Measurements from ENCODE around the gene CAVIN4.

The CAVIN4 gene, protein sequence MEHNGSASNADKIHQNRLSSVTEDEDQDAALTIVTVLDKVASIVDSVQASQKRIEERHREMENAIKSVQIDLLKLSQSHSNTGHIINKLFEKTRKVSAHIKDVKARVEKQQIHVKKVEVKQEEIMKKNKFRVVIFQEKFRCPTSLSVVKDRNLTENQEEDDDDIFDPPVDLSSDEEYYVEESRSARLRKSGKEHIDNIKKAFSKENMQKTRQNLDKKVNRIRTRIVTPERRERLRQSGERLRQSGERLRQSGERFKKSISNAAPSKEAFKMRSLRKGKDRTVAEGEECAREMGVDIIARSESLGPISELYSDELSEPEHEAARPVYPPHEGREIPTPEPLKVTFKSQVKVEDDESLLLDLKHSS

GRCh38 chr9:100577776-100578448, at the start of gene CAVIN4:
CAVIN4 (plus strand) TSS chr9:100578079; CDS start chr9:100578144, 65 bp downstream.
- no peak for DNase-seq

- no peak for DNase-seq
Observed at GRCh38 chr9:100534401-100534800, 43.5 kb upstream of the CAVIN4 start.

DNA sequence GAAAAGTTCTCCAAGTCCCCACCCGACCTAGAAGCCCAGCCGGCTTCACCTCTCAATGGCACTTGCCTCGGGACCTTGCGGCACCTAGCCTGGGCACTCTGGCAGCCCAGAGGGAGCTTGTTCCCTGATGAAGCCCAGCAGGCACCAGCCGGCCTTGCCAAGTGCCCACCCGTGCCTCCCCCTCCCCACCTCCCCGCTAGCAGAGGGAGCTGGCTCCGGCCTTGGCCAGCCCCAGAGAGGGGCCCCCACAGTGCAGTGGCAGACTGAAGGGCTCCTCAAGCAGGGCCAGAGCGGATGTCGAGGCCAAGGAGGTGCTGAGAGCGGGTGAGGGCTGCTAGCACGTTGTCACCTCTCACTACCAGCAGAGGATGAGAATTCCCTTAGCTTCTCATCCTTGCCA, 37.6 kb upstream of the CAVIN4 start:
- DNase-seq: no peak

DNA sequence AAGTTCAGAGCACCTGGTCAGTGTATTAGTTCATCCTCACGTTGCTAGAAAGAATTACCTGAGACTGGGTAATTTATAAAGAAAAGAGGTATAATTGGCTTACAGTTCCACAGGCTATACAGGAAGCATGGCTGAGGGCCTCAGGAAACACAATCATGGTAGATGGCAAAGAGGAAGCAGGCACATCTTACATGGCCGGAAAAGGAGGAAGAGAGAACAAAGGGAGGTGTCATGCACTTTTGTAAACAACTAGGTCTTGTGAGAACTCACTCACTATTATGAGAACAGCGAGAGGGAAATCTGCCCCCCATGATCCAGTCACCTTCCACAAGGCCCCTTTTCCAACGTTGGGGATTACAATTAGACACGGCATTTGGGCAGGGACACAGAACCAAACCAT, 28.8 kb upstream of the CAVIN4 start:
- no peak for DNase-seq

DNA sequence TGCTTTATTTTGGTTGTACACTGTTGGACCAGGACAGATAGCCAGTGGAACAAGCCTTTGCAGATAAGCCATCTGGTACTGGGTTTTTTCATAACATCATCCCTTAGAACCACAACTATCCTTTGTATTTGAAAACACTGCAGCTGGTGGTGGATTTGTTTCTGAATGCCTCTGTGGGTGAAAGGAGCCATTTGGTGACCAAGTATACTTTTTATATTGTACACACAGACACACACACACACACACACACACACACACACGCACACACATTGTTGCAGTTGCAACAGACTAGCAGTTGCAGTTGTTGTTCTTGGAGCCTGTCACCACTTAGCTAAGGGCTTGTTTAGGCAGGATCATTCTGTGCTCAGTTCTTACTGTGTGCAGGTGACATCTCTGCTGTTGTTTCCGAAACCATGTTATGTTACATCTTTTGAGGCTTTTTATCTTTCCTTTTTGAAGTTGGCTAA, 22.9 kb upstream of the CAVIN4 start:
- no peak for DNase-seq

DNA sequence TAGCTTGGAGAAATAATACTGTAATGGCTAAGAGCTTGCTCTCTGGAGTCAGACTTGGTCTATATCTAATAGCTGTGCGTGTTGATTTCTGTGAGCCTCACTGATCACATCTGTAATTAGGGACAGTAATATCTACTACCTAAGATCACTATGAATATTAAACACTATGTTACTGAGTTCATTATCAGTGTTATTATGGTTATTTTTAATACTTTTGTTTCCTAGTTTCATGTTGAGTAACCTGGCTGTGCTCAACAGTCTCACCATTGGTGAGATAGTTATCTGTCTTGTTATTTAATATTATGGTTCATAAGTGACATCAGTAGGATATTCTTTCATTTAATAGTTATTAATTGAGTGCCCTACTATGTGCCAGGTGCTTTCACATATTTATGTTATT, 22.4 kb upstream of the CAVIN4 start:
- DNase-seq: no peak

DNA sequence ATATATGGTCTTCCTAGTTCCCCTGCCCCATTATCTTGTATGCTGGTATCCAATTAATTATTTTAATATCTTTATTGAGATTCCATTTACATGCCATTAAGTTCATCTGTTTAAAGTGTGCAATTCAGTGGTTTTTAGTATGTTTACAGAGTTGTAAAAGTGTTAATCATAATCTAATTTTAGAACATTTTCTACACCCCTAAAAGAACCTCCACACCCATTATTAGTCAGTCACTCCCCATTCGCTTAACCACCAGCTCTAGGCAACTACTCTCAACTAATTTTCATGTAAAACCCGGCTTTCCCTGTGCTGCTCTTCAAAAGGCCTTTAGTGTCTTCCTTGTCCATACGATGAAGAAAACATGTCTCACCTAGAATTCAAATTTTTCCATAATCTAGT, 20.8 kb upstream of the CAVIN4 start:
- DNase-seq: no peak

DNA sequence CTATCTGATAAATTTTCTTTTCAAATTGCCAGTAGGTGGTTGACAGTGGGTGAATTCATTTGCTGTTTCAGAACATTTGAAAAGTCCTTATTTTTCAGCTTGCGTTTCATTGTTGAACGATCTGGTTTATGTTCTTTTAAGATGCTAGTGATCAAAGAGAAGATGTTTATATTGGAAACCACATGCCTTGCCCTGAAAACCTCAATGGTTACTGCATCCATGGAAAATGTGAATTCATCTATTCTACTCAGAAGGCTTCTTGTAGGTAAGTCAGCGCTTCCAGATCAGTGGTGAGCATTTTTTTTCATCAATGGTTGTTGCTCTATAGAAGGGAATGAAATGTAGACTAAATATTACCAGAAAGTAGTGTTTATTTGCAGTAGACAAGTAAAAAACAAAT, 16.6 kb upstream of the CAVIN4 start:
- no peak for DNase-seq

DNA sequence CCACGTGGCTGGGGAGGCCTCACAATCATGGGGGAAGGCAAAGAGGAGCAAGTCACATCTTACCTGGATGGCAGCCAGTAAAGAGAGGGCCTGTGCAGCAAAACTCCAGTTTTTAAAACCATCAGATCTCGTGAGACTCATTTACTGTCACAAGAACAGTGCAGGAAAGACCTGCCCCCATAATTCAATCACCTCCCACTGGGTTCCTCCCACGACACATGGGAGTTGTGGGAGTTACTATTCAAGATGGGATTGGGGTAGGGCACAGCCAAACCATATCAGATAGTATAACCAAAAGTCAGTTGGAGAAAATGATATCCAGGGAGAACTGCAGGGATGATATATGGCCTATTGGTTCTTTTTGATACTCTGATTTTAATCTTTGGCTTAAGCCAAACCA, 10.0 kb upstream of the CAVIN4 start:
- no peak for DNase-seq

DNA sequence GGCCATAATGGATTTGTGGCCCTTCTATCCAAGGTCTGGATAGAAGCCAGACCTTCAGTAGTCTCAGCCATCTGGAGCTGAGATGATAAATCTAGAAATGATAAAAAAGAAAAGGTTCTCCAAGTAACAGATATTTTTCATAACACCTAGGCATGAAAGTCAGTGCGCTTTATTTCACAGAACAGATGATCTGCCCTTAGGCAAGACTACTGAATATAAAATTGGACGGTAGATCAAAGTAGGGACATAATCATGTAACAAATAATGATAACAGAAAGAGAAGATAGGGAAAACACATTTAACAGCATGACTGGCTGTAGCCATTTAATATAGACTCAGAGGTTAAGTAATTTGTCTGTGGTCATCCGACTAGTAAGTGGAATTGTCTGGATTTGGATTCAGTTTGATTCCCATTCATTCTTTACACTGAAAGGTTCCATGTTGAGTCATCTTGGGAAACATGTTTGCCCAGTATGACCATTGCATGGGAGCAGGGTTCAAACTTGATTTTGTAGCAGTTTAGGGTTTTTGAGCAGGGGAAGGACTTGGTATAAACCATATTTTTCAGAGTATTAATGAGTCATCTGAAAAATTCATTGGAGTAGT, 4.1 kb upstream of the CAVIN4 start:
- DNase-seq: no peak

DNA sequence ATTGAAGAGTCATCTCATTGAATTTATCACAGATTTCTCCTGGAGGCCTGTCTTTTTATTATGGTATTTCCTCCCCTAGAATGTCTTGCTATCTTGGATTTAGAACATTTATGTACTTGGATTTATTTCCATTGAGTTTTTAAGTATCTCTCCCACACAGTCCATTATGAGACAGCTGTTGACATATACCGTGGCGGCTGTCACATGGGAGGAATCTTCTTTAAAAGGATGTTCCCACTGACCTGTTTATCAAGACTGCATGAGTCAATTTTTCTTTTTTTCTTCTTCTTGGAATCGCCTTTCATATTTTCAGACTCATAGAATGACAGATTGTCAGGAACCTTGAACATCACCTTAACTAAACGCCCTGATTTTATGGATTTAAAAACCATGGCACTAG, 2.9 kb upstream of the CAVIN4 start:
- DNase-seq: no peak

DNA sequence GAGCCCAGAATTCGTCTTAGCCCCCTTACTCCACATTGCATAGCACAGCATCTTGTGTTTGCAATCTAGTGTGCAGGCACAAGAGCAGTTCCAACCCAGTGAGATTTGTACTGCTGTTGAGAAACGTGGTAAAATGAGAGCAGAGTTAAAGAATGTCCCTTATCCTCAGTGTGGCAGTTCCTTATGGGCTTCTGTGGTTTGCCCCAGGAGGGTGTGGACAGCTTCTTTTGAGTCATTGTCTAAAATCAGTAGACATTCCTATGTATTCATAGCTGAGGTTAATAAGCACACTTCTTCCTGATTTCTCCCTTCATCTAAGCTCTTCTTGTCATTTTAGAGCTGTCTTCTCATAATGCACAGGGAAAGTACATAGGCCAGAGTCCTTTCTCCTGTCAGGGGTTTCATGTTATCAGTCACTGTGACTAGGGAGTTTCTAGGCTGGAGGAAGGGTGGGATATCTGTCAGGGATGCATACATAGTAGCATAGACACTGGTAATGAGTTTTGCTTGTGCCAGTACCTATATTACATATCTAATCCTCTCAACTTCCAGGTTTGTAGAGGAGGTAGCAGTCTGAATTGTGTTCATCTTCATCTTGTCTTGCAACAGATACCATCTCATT, 2.0 kb upstream of the CAVIN4 start:
- no peak for DNase-seq

DNA sequence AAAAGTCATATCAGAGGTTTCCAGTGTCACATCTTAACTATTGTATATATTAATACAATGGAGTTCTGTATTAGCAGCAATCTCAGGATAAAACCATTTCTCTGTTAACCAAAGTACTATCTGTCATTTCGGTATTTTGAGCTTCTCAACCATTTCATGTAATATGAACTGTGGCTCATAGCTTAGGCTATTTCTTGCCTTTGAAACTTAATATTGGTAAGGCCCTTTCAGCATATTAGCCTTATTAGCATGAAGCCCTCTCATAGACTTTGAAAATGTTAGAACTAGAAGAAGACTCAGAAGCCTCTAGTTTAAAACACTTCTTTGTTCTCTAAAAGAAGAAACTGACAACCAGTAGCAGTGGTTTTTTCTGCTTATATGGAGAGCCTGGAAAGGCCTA, 731 bp downstream of the CAVIN4 start:
- DNase-seq: no peak

DNA sequence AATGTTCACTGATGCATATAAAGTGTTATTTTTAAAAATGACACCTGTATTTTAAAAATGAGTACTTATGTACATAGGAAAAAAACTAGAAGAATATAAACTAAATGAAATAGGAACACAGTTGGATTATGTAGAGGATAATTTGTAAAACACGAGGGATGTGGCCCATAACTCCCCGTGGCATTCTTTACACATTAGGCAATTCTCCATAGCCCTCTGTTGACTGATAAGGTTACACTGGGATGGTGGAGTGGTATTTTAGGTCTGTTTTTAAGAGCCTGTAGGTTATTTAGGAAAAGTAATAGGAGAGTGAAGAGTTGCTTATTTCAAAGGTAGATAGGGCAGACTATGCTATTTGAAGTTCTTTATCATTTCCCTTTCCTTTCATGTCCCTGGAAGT, 1.8 kb downstream of the CAVIN4 start:
- no peak for DNase-seq

GRCh38 chr9:100580257-100580656, 2.4 kb downstream of the CAVIN4 start:
- no peak for DNase-seq

GRCh38 chr9:100581081-100581480, 3.2 kb downstream of the CAVIN4 start:
- no peak for DNase-seq

GRCh38 chr9:100581661-100582060, 3.8 kb downstream of the CAVIN4 start:
- DNase-seq: no peak

DNA sequence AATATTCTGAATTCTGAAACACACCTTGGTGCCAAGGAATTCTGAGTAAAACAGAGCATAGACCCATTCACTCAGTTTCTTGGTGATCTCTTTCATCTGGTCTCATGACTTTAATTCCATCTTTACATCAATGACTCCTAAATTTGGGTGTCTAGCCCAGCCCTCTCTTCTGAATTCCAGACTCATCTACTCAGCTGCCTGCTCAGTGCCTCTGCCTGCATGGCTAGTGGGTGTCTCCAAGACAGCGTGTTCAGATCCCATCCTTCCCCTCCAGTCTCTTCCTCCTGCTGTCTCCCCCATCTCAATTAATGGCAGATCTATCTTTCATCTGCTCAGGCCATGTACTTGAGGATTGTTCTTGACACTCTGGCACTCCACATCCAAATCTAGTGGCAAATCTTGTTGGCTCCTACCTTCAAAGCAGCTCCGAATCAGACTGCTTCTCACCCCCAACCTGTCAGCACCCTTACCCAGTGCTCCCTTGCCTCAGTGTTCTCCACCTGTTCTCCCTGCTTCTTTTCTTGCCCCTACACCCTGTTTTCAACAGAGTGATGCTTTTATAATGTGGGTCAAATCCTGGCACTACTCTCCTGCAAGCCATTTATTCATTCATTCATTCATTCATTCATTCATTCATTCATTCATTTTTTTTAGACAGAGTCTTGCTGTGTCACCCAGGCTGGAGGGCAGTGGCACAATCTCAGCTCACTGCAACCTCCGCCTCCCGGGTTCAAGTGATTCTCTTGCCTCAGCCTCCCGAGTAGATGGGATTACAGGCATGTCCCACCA, 5.3 kb downstream of the CAVIN4 start:
- no peak for DNase-seq

DNA sequence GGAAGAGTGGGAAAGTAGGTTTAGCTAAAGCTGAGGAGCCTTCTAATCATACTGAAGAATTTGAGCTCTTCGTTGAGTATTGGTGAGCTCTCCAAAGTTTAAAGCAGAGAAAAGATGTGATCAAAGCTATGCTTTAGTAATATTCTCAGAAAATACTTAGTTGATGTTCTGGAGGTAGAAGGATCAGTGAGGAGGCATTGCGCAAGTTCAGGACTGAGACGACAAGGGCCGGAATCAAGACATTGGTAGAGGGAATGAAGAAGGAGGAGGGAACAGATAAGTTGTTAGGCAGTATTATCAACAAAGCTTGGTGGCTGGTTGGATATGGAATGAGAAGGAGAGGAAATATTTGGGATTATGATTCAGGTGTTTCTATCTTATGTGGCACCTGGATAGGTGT, 7.1 kb downstream of the CAVIN4 start:
- DNase-seq: no peak

DNA sequence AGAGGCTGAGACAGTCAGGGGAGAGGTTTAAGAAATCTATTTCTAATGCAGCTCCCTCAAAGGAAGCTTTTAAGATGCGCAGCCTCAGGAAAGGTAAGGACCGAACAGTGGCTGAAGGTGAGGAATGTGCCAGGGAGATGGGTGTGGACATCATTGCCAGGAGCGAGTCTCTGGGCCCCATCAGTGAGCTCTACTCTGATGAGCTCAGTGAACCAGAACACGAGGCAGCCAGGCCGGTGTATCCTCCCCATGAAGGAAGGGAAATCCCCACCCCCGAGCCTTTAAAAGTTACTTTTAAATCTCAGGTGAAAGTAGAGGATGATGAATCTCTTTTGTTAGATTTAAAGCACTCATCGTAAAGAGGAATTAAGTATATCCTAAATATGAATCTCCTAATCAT, 8.2 kb downstream of the CAVIN4 start:
- no peak for DNase-seq

DNA sequence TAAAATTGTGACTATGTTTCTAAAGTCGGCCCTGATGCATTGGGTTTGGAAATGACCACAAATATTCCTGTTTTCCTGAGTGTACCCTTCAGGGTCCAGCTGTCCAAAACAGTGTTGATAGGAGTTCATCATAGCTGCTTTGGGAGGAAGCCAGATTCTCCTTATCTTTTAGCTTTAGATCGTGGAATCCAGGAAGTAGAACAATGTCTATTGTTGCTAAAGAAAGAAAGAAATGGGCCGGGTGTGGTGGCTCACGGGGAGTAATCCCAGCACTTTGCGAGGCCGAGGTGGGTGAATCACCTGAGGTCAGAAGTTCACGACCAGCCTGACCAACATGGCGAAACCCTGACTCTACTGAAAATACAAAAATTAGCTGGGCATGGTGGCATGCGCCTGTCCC, 9.5 kb downstream of the CAVIN4 start:
- no peak for DNase-seq

DNA sequence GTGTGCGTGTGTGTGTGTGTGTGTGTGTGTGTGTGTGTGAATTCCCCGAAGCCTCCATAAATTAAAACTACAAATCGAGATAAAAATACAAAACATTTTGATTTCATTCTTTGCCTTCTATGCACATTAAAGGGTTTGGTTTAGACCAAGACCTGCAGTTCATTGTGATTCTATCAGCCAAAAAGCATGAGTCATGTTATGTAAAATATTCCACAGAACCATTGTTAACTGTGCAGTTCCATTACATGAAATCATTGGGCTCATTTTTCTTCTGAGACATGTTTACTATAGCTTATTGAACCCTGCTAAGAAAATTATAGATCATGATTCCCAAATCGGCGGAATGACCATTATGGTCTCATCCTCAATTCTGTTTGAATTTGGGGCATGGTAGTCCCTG, 11.7 kb downstream of the CAVIN4 start:
- no peak for DNase-seq

DNA sequence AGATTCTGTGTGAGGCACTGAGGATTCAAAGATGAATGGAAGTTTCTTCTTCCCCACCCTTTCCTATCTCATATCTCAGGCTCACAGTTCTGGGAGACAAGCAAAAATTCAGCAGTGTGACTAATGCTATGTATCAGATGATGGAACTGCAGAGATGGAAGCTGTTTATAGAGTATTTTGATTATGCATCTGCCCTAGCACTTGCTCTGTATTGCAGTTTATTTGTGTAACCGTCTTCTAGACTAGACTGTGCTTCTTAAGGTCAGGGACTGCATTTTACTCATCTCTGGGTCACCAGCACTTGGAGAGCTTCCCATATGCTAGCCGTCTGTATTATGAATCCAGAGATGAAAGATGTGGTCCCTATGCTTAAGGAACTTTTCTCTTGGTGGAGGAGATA, 12.6 kb downstream of the CAVIN4 start:
- DNase-seq: no peak

Measured in stimulated activated naive CD4-positive, alpha-beta T cell treated with Interleukin-2 at 50 U/mL for 16 hours (primary cell).